Endodermal cell (in vitro differentiated cells): ENCODE measurements around the gene DCTN3. TPM values are rescaled to one million over a fixed set of nuclear protein-coding genes. Genes with fewer than 3 reads are reported as not detected.
A peak's percentile ranks its signal among the peaks of the same experiment; 100 is the strongest.

Experiments
- DNase-seq: peaks from one replicate; pipeline ENCODE4 v3.0.0-alpha.2; 2017
- H3K27ac ChIP-seq: 2 replicates; pipeline ENCODE4 v1.5.1; 2013; ENCODE audit warnings: mild to moderate bottlenecking, low read depth, low read length, moderate library complexity
- H3K27me3 ChIP-seq: 2 replicates; pipeline ENCODE4 v1.6.1; 2013; ENCODE audit warnings: mild to moderate bottlenecking, low read length, moderate library complexity; ENCODE audit not compliant: insufficient read depth, control insufficient read depth, poor library complexity, severe bottlenecking
- H3K36me3 ChIP-seq: 2 replicates; pipeline ENCODE4 v1.7.0; 2013; ENCODE audit warnings: mild to moderate bottlenecking, low read length, moderate library complexity; ENCODE audit not compliant: control insufficient read depth, insufficient read depth
- H3K4me1 ChIP-seq: one replicate; pipeline ENCODE4 v1.7.0; 2013; ENCODE audit warnings: low read length; ENCODE audit not compliant: control insufficient read depth, insufficient read depth
- H3K4me3 ChIP-seq: 2 replicates; pipeline ENCODE4 v1.5.1; 2013; ENCODE audit warnings: mild to moderate bottlenecking, low read length, moderate library complexity
- H3K9ac ChIP-seq: 2 replicates; pipeline ENCODE4 v1.6.1; 2013; ENCODE audit warnings: mild to moderate bottlenecking, low read length, moderate library complexity; ENCODE audit not compliant: poor library complexity, severe bottlenecking; ENCODE audit errors: extremely low read depth
- H3K9me3 ChIP-seq: 2 replicates; pipeline ENCODE4 v1.6.1; 2013; ENCODE audit warnings: mild to moderate bottlenecking, low read length, moderate library complexity; ENCODE audit not compliant: control insufficient read depth
- H3K27ac Mint-ChIP-seq: 2 replicates; pipeline ENCODE4 v1.8.0; 2020; ENCODE audit warnings: mixed read lengths
- H3K27me3 Mint-ChIP-seq: 2 replicates; pipeline ENCODE4 v1.8.0; 2021; ENCODE audit warnings: mild to moderate bottlenecking, mixed read lengths; ENCODE audit not compliant: insufficient read depth
- H3K36me3 Mint-ChIP-seq: 2 replicates; pipeline ENCODE4 v1.8.0; 2020; ENCODE audit warnings: low read depth, mixed read lengths
- H3K4me1 Mint-ChIP-seq: 2 replicates; pipeline ENCODE4 v1.8.0; 2020; ENCODE audit warnings: mixed read lengths
- H3K4me3 Mint-ChIP-seq: 2 replicates; pipeline ENCODE4 v1.8.0; 2020; ENCODE audit warnings: mild to moderate bottlenecking, moderate library complexity, mixed read lengths
- H3K9me3 Mint-ChIP-seq: 2 replicates; pipeline ENCODE4 v1.8.0; 2020; ENCODE audit warnings: mild to moderate bottlenecking, mixed read lengths
- WGBS, 2 experiments: methylation state at CpG; one replicate each; pipeline versions ENCODE4 v1.1.5 to v1.1.7; 2013; ENCODE audit warnings: missing lambda C conversion rate in 2 of 2, mixed read lengths in 1 of 2; ENCODE audit not compliant: insufficient coverage in 1 of 2, insufficient read length in 1 of 2; 5-methylcytosine and 5-hydroxymethylcytosine counted together
- total RNA-seq, 2 donors: library from RNA; stranded (reverse); fragmentation: NEBNext Ultra II Directional in 1 of 2; extraction: Animal tissue kit (Norgen Biotek cat#: 25700) in 1 of 2; gene quantifications; 2 replicates in 1 of 2; 3 replicates in 1 of 2; pipeline ENCODE4 v1.2.1, GENCODE V29; 2021
- TF ChIP-seq, protein P1 (sequence below): fragments of 200-600 bp; sonication (generic); conservative IDR thresholded peaks from 2 replicates; pipeline ENCODE4 v1.5.0; 2021; ENCODE audit warnings: antibody characterized with exemption, mild to moderate bottlenecking

The DCTN3 gene
- total RNA-seq, 2 donors from 2014 or later = 51.9 to 53.6 TPM

- Mint-ChIP-seq H3K4me1 (peaks cover 29% of the 10 kb centered on the region), H3K36me3 (no peaks in the 10 kb centered on the region), H3K9me3 (no peaks in the 10 kb centered on the region), H3K4me3 (no peak overlapping the region), H3K27me3 (peaks cover 97% of the 10 kb centered on the region), H3K27ac (no peak overlapping the region)
- Histone ChIP-seq H3K9me3 (no peaks in the 10 kb centered on the region), H3K27ac (peak overlapping the region; percentile 99), H3K36me3 (no peaks in the 10 kb centered on the region), H3K27me3 (peaks cover 72% of the 10 kb centered on the region), H3K4me1 (peaks cover 8% of the 10 kb centered on the region), H3K9ac (no peak overlapping the region), H3K4me3 (no peak overlapping the region)
- TF ChIP-seq, protein P1, sequence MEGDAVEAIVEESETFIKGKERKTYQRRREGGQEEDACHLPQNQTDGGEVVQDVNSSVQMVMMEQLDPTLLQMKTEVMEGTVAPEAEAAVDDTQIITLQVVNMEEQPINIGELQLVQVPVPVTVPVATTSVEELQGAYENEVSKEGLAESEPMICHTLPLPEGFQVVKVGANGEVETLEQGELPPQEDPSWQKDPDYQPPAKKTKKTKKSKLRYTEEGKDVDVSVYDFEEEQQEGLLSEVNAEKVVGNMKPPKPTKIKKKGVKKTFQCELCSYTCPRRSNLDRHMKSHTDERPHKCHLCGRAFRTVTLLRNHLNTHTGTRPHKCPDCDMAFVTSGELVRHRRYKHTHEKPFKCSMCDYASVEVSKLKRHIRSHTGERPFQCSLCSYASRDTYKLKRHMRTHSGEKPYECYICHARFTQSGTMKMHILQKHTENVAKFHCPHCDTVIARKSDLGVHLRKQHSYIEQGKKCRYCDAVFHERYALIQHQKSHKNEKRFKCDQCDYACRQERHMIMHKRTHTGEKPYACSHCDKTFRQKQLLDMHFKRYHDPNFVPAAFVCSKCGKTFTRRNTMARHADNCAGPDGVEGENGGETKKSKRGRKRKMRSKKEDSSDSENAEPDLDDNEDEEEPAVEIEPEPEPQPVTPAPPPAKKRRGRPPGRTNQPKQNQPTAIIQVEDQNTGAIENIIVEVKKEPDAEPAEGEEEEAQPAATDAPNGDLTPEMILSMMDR = no peak
- DNase-seq = no peak
- 86% methylated on average over 3 of the region's 3 CpGs; no CpG with 5 or more reads in 1 of the 2 experiments for WGBS, 2 experiments
Observed at GRCh38 chr9:34581318-34581717, 39.0 kb downstream of the DCTN3 start.

- Mint-ChIP-seq H3K4me3 (no peak overlapping the region), H3K9me3 (no peaks in the 10 kb centered on the region), H3K4me1 (peaks cover 25% of the 10 kb centered on the region), H3K27me3 (peaks cover 95% of the 10 kb centered on the region), H3K36me3 (no peaks in the 10 kb centered on the region), H3K27ac (no peak overlapping the region)
- Histone ChIP-seq H3K27ac (peak overlapping the region; percentile 99), H3K4me3 (no peak overlapping the region), H3K36me3 (no peaks in the 10 kb centered on the region), H3K4me1 (peaks cover 8% of the 10 kb centered on the region), H3K9ac (no peak overlapping the region), H3K27me3 (peaks cover 68% of the 10 kb centered on the region), H3K9me3 (no peaks in the 10 kb centered on the region)
- TF ChIP-seq, protein P1 = no peak
- no peak for DNase-seq
- WGBS, 2 experiments = 40 to 63% methylated on average over 7 to 8 of the region's 8 CpGs
Observed at GRCh38 chr9:34580358-34580757, 39.9 kb downstream of the DCTN3 start.

DNA sequence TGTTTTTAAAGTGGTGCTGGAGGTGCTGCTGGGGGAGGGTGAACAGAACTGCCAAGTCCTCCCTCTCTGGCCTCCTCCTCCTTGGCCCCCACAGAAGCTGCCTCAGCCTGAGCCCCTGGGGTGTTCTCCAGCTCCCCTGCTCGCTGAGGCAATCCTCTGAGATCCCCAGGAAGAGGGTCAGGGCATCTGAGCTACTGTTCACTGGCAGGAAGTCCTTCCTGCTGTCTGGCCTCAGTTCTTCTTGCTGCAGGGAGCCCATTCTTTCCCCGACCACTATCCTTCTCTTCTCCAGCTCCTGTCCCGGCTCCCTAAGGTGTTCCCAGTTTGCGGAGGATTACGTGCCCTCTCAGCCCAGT is 40.5 kb downstream of the DCTN3 start:
- H3K36me3 Mint-ChIP-seq = no peaks in the 10 kb centered on the region
- Histone ChIP-seq H3K36me3 (no peaks in the 10 kb centered on the region), H3K9me3 (no peaks in the 10 kb centered on the region), H3K4me1 (peaks cover 8% of the 10 kb centered on the region), H3K27me3 (peaks cover 62% of the 10 kb centered on the region), H3K9ac (no peak overlapping the region), H3K27ac (peak overlapping the region; percentile 99), H3K4me3 (no peak overlapping the region)
- 49 to 70% methylated on average over 3 to 5 of the region's 5 CpGs for WGBS, 2 experiments
- H3K27me3 Mint-ChIP-seq = peaks cover 89% of the 10 kb centered on the region
- no peak overlapping the region for H3K4me3 Mint-ChIP-seq
- H3K9me3 Mint-ChIP-seq = no peaks in the 10 kb centered on the region
- H3K4me1 Mint-ChIP-seq = peaks cover 24% of the 10 kb centered on the region
- no peak overlapping the region for H3K27ac Mint-ChIP-seq
- TF ChIP-seq, protein P1 = no peak
- DNase-seq = no peak
